IMR-90 (cell line): ENCODE data around the gene MFGE8. TPM values are rescaled to one million over a fixed set of nuclear protein-coding genes. Genes with fewer than 3 reads are reported as not detected.

Source experiments
- ATAC-seq: fragments of 200-7000 bp; cut with Tn5 transposase; 2 replicates; pipeline ENCODE4 v1.9.1; 2020; ENCODE audit warnings: low read depth, mild to moderate bottlenecking, moderate library complexity
- BruUV-seq: library from RNA; stranded (reverse); fragments of 400-500 nt; replicated peaks from 2 replicates; lab custom pipeline; 2021; lab: Mats Ljungman, UMichigan
- CTCF ChIA-PET: fragments of 300-600 bp; formaldehyde crosslinking; extraction: SDS; loops from one replicate; lab custom pipeline; 2021; ENCODE audit warnings: antibody characterized with exemption; lab: Yijun Ruan, JAX
- POLR2A ChIA-PET: fragments of 300-600 bp; sonication (Branson Sonifier 250); formaldehyde crosslinking; loops from one replicate; lab custom pipeline; 2022; ENCODE audit warnings: antibody characterized with exemption; ENCODE audit not compliant: unreplicated experiment; lab: Charles Lee
- DNase-seq: peaks from one replicate; pipeline ENCODE4 v3.0.0; 2013
- H2AFZ ChIP-seq: replicated peaks from 2 replicates; pipeline ENCODE3; 2013; ENCODE audit warnings: low read length, mild to moderate bottlenecking; ENCODE audit not compliant: poor library complexity
- H2AK5ac ChIP-seq: 2 replicates; pipeline ENCODE4 v1.6.1; 2013; ENCODE audit warnings: low read depth, low read length, inconsistent platforms
- H2AK9ac ChIP-seq: replicated peaks from 2 replicates; pipeline ENCODE3; 2013; ENCODE audit warnings: mild to moderate bottlenecking, low read depth, low read length, moderate library complexity; ENCODE audit not compliant: poor library complexity
- H2BK120ac ChIP-seq: 2 replicates; pipeline ENCODE4 v1.6.1; 2013; ENCODE audit warnings: low read depth, low read length, inconsistent platforms
- H2BK15ac ChIP-seq: 3 replicates; pipeline ENCODE4 v1.6.1; 2013; ENCODE audit warnings: low read depth, low read length, inconsistent platforms
- H2BK20ac ChIP-seq: 2 replicates; pipeline ENCODE4 v1.6.1; 2013; ENCODE audit warnings: low read depth, mild to moderate bottlenecking, inconsistent platforms, low read length, moderate library complexity
- H2BK5ac ChIP-seq: 2 replicates; pipeline ENCODE4 v1.6.1; 2013; ENCODE audit warnings: mild to moderate bottlenecking, low read depth, low read length, inconsistent platforms; ENCODE audit not compliant: poor library complexity, severe bottlenecking
- H3K14ac ChIP-seq: replicated peaks from 2 replicates; pipeline ENCODE4 v1.6.1; 2013; ENCODE audit warnings: low read depth, low read length, inconsistent platforms
- H3K18ac ChIP-seq: 2 replicates; pipeline ENCODE4 v1.6.1; 2013; ENCODE audit warnings: low read depth, low read length, control low read depth
- H3K23ac ChIP-seq: 2 replicates; pipeline ENCODE4 v1.6.1; 2013; ENCODE audit warnings: low read depth, low read length, inconsistent platforms
- H3K27ac ChIP-seq: 2 replicates; pipeline ENCODE4 v1.5.1; 2013; ENCODE audit warnings: mild to moderate bottlenecking, control low read depth, low read length; ENCODE audit not compliant: insufficient read depth
- H3K27me3 ChIP-seq: 2 replicates; pipeline ENCODE4 v1.6.1; 2013; ENCODE audit warnings: low read length; ENCODE audit not compliant: control insufficient read depth, insufficient read depth
- H3K36me3 ChIP-seq: 2 replicates; pipeline ENCODE4 v1.6.1; 2013; ENCODE audit warnings: low read length, mixed read lengths; ENCODE audit not compliant: control insufficient read depth, insufficient read depth
- H3K4ac ChIP-seq: 2 replicates; pipeline ENCODE4 v1.6.1; 2013; ENCODE audit warnings: low read depth, low read length, inconsistent platforms
- H3K4me1 ChIP-seq: 2 replicates; pipeline ENCODE4 v1.6.1; 2013; ENCODE audit warnings: low read length, mixed read lengths; ENCODE audit not compliant: control insufficient read depth, insufficient read depth
- H3K4me2 ChIP-seq: 2 replicates; pipeline ENCODE4 v1.6.1; 2013; ENCODE audit warnings: low read depth, mild to moderate bottlenecking, control low read depth, low read length, moderate library complexity
- H3K4me3 ChIP-seq: 2 replicates; pipeline ENCODE4 v1.5.1; 2013; ENCODE audit warnings: low read depth, mild to moderate bottlenecking, control low read depth, low read length, moderate library complexity; ENCODE audit not compliant: insufficient read depth
- H3K56ac ChIP-seq: 2 replicates; pipeline ENCODE4 v1.6.1; 2013; ENCODE audit warnings: low read length, inconsistent platforms; ENCODE audit not compliant: insufficient read depth; ENCODE audit errors: extremely low read depth
- H3K79me1 ChIP-seq, 2 experiments: 2 replicates each; pipeline ENCODE4 v1.6.1; 2013; ENCODE audit warnings: low read length in 2 of 2, inconsistent platforms in 1 of 2, low read depth in 1 of 2
- H3K9ac ChIP-seq: 2 replicates; pipeline ENCODE4 v1.6.1; 2013; ENCODE audit warnings: low read depth, low read length, control low read depth
- H3K9me1 ChIP-seq: 2 replicates; pipeline ENCODE4 v1.6.1; 2013; ENCODE audit warnings: low read length, inconsistent platforms; ENCODE audit not compliant: insufficient read depth
- H3K9me3 ChIP-seq: 2 replicates; pipeline ENCODE4 v1.6.1; 2013; ENCODE audit warnings: low read length; ENCODE audit not compliant: control insufficient read depth, insufficient read depth
- H4K20me1 ChIP-seq: 2 replicates; pipeline ENCODE4 v1.6.1; 2013; ENCODE audit warnings: low read length, inconsistent platforms; ENCODE audit not compliant: insufficient read depth
- H4K5ac ChIP-seq: 2 replicates; pipeline ENCODE4 v1.6.1; 2013; ENCODE audit warnings: mild to moderate bottlenecking, low read depth, low read length, control low read depth
- H4K8ac ChIP-seq, 2 experiments: 2 replicates each; pipeline ENCODE4 v1.6.1; 2013; ENCODE audit warnings: low read depth in 2 of 2, low read length in 2 of 2, control low read depth in 1 of 2, inconsistent platforms in 1 of 2
- H4K91ac ChIP-seq: 2 replicates; pipeline ENCODE4 v1.6.1; 2013; ENCODE audit warnings: low read depth, low read length, inconsistent platforms; ENCODE audit not compliant: insufficient read depth
- CEBPB ChIP-seq: IDR thresholded peaks from 2 replicates; pipeline ENCODE4 v1.6.1; 2012; ENCODE audit warnings: low read depth, low read length, improper control_type of control experiment
- CTCF ChIP-seq: conservative IDR thresholded peaks from 2 replicates; pipeline ENCODE4 v1.5.1; 2012; ENCODE audit warnings: mild to moderate bottlenecking, low read depth, low read length, improper control_type of control experiment
- ELK1 ChIP-seq: fragments of 150-350 bp; IDR thresholded peaks from 2 replicates; pipeline ENCODE4 v1.6.1; 2016; ENCODE audit warnings: low read depth, mild to moderate bottlenecking, low read length, moderate library complexity, borderline replicate concordance
- FOS ChIP-seq: fragments of 150-350 bp; IDR thresholded peaks from 2 replicates; pipeline ENCODE4 v1.6.1; 2016; ENCODE audit warnings: low read depth, low read length
- MXI1 ChIP-seq: IDR thresholded peaks from 2 replicates; pipeline ENCODE4 v1.6.1; 2012; ENCODE audit warnings: low read depth, mild to moderate bottlenecking, low read length, moderate library complexity, borderline replicate concordance
- POLR2A ChIP-seq: IDR thresholded peaks from 2 replicates; pipeline ENCODE4 v1.6.1; 2012; ENCODE audit warnings: mild to moderate bottlenecking, low read depth, low read length
- SMC3 ChIP-seq: fragments of 150-350 bp; IDR thresholded peaks from 2 replicates; pipeline ENCODE4 v1.6.1; 2016; ENCODE audit warnings: low read depth, mild to moderate bottlenecking, antibody characterized with exemption, low read length, moderate library complexity
- WGBS, 2 experiments: methylation state at CpG; one replicate each; pipeline versions ENCODE4 v1.1.5 to v1.1.7; 2013; ENCODE audit warnings: missing lambda C conversion rate in 2 of 2; ENCODE audit not compliant: insufficient read length in 1 of 2; ENCODE audit errors: extremely low coverage in 2 of 2; 5-methylcytosine and 5-hydroxymethylcytosine counted together
- dilution Hi-C: fragments of 300-500 bp; cut with HindIII; formaldehyde crosslinking; loops from one replicate; pipeline ENCODE4 v1.14.3; 2018; ENCODE audit warnings: low sequenced_read_pairs; ENCODE audit not compliant: unreplicated experiment
- in situ Hi-C: fragments of 300-500 bp; cut with MboI; formaldehyde crosslinking; loops from 3 replicates; pipeline ENCODE4 v1.14.3; 2019; ENCODE audit warnings: low sequenced_read_pairs, inconsistent platforms, mixed read lengths
- intact Hi-C: fragments of 100-400 bp; cut with micrococcal nuclease; formaldehyde crosslinking; loops from 2 replicates; pipeline ENCODE4 v1.10.0; 2022
- polyA plus RNA-seq, 3 experiments: library from polyadenylated mRNA; depleted of rRNA; stranded (reverse); fragments of >200 nt; gene quantifications; 2 replicates each; pipeline ENCODE4 v1.2.3, GENCODE V29; 2012; ENCODE audit warnings: low replicate concordance in 1 of 3
- total RNA-seq: library from RNA; depleted of rRNA; stranded (reverse); fragments of >200 nt; gene quantifications from 2 replicates; pipeline ENCODE4 v1.2.3, GENCODE V29; 2012

MFGE8 gene
- total and polyA plus RNA-seq, 2 of the 4 experiments (the other 2 are of a cell fraction), result 232 to 1,912 TPM

- CTCF ChIA-PET, result no interaction called here
- POLR2A ChIA-PET, result no interaction called here
Observed at GRCh38 chr15:88849376-88850072, 63.7 kb downstream of the MFGE8 start.

More at GRCh38 chr15:88849376-88850072, 63.7 kb downstream of the MFGE8 start:
- H3K56ac ChIP-seq, result no peak overlapping the region
- peaks cover 33% of the 10 kb centered on the region for H3K27me3 ChIP-seq
- 94% methylated on average over 5 of the region's 22 CpGs; no CpG with 5 or more reads in 1 of the 2 experiments for whole genome bisulfite sequencing, 2 experiments
- no peaks in the 10 kb centered on the region for H3K79me1 ChIP-seq
- intact Hi-C loops, result no loop called here
- no peak overlapping the region for H3K18ac ChIP-seq
- no peak for ATAC-seq
- H4K5ac ChIP-seq, result no peak overlapping the region
- no peak overlapping the region for H4K91ac ChIP-seq
- H3K4me2 ChIP-seq, result no peak overlapping the region
- H4K8ac ChIP-seq, result no peak overlapping the region
- no peaks in the 10 kb centered on the region for H4K20me1 ChIP-seq
- no peak overlapping the region for H2BK120ac ChIP-seq
- H2BK5ac ChIP-seq, result no peak overlapping the region
- no peak for TF ChIP-seq SMC3
- no peak for TF ChIP-seq CTCF
- no peak for TF ChIP-seq MXI1
- no peak for TF ChIP-seq FOS
- no peak for TF ChIP-seq CEBPB
- TF ChIP-seq ELK1, result no peak
- TF ChIP-seq POLR2A, result no peak
- in situ Hi-C loops, result loop anchor here (25.0 kb wide), 2 partner anchors 187 to 362 kb away; no protein-coding TSS in a partner anchor
- dilution Hi-C loops, result no loop called here
- no peak for DNase-seq
- H3K4me1 ChIP-seq, result no peaks in the 10 kb centered on the region
- H3K14ac ChIP-seq, result no peak overlapping the region
- BruUV-seq, result no TSS peak
- H2AK5ac ChIP-seq, result no peak overlapping the region
- H3K23ac ChIP-seq, result no peak overlapping the region
- H2AK9ac ChIP-seq, result no peak overlapping the region
- no peak overlapping the region for H2BK15ac ChIP-seq
- H3K4me3 ChIP-seq, result no peak overlapping the region
- H3K9me1 ChIP-seq, result no peaks in the 10 kb centered on the region
- H3K36me3 ChIP-seq, result no peaks in the 10 kb centered on the region
- no peak overlapping the region for H2AFZ ChIP-seq
- no peak overlapping the region for H3K4ac ChIP-seq
- H3K9me3 ChIP-seq, result no peaks in the 10 kb centered on the region
- no peak overlapping the region for H3K9ac ChIP-seq
- no peak overlapping the region for H2BK20ac ChIP-seq
- H3K27ac ChIP-seq, result no peak overlapping the region
